BJ (cell line): ENCODE results near the gene COA1. TPM values are rescaled to one million over a fixed set of nuclear protein-coding genes. Genes with fewer than 3 reads are reported as not detected.
"Not testable (repeated sequence)": the region's sequence is repeated elsewhere in the genome, so short reads cannot be mapped to it uniquely, and the experiment has no call there.

Experiments
- CTCF ChIA-PET: fragments of 350-600 bp; formaldehyde crosslinking; extraction: SDS; loops from one replicate; lab custom pipeline; 2021; ENCODE audit warnings: antibody characterized with exemption, inconsistent platforms; lab: Yijun Ruan, JAX
- POLR2A ChIA-PET: fragments of 300-600 bp; sonication (Branson Sonifier 250); formaldehyde crosslinking; extraction: SDS; loops from one replicate; lab custom pipeline; 2021; ENCODE audit warnings: antibody characterized with exemption; lab: Charles Lee
- DNase-seq: peaks from one replicate; pipeline ENCODE4 v3.0.0-alpha.2; 2011; ENCODE audit warnings: low read depth
- H3K27me3 ChIP-seq: 2 replicates; pipeline ENCODE4 v1.6.0; 2011; ENCODE audit warnings: low read length; ENCODE audit not compliant: control insufficient read depth, insufficient read depth
- H3K36me3 ChIP-seq: 2 replicates; pipeline ENCODE4 v1.5.1; 2011; ENCODE audit warnings: low read length; ENCODE audit not compliant: control insufficient read depth, insufficient read depth
- H3K4me3 ChIP-seq: 2 replicates; pipeline ENCODE4 v1.5.1; 2011; ENCODE audit warnings: low read depth, mild to moderate bottlenecking, control low read depth, low read length
- polyA plus RNA-seq: library from polyadenylated mRNA; depleted of rRNA; stranded (reverse); fragments of >200 nt; gene quantifications from 2 replicates; pipeline ENCODE4 v1.2.3, GENCODE V29; 2011
- TF ChIP-seq, protein P1 (sequence below): IDR thresholded peaks from 2 replicates; pipeline ENCODE4 v1.5.1; 2011; ENCODE audit warnings: low read depth, mild to moderate bottlenecking, control low read depth, inconsistent platforms, low read length, moderate library complexity; ENCODE audit not compliant: insufficient read depth

The COA1 gene
- polyA plus RNA-seq, 1 experiment: 20.2 TPM

DNA sequence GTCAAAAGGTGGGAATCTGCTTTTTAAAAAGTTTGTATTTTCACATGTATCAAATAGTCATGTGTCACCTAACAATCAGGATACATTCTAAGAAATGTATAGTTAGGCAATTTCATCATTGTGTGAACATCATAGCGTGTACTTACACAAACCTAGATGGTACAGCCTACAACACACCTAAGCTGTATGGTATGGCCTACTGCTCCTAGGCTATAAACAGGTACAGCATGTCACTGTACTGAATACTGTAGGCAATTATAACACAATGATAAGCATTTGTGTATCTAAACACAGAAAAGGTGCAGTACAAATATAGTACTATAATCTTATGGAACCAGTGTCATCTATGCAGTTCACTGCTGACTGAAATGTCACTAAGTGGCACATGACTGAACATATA, 17.8 kb downstream of the COA1 start:
- H3K4me3 ChIP-seq: no peak overlapping the region
- no peaks in the 10 kb centered on the region for H3K36me3 ChIP-seq
- POLR2A ChIA-PET: no interaction called here
- CTCF ChIA-PET: interaction anchor here (1.0 to 2.4 kb wide), 3 partner anchors 9 to 129 kb away, joined by 4 to 12 read pairs (median 11); partner anchors contain the start of gene STK17A
- DNase-seq: no peak
- H3K27me3 ChIP-seq: no peaks in the 10 kb centered on the region
- TF ChIP-seq, protein P1, sequence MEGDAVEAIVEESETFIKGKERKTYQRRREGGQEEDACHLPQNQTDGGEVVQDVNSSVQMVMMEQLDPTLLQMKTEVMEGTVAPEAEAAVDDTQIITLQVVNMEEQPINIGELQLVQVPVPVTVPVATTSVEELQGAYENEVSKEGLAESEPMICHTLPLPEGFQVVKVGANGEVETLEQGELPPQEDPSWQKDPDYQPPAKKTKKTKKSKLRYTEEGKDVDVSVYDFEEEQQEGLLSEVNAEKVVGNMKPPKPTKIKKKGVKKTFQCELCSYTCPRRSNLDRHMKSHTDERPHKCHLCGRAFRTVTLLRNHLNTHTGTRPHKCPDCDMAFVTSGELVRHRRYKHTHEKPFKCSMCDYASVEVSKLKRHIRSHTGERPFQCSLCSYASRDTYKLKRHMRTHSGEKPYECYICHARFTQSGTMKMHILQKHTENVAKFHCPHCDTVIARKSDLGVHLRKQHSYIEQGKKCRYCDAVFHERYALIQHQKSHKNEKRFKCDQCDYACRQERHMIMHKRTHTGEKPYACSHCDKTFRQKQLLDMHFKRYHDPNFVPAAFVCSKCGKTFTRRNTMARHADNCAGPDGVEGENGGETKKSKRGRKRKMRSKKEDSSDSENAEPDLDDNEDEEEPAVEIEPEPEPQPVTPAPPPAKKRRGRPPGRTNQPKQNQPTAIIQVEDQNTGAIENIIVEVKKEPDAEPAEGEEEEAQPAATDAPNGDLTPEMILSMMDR: no peak

GRCh38 chr7:43708055-43708454, 21.3 kb downstream of the COA1 start:
- POLR2A ChIA-PET, H3K36me3 ChIP-seq, H3K4me3 ChIP-seq, H3K27me3 ChIP-seq, DNase-seq: not testable (repeated sequence)
- CTCF ChIA-PET: interaction anchor here (6.3 kb wide), 1 partner anchor 126 kb away, joined by 72 read pairs; the partner anchor contains the start of gene STK17A

- TF ChIP-seq, protein P1: no peak
- ChIA-PET CTCF (interaction anchor here (6.3 kb wide), 1 partner anchor 122 kb away, joined by 72 read pairs; the partner anchor contains the start of gene STK17A), POLR2A (no interaction called here)
- Histone ChIP-seq H3K4me3 (no peak overlapping the region), H3K36me3 (no peaks in the 10 kb centered on the region), H3K27me3 (no peaks in the 10 kb centered on the region)
- no peak for DNase-seq
Observed at GRCh38 chr7:43703573-43703972, 25.8 kb downstream of the COA1 start.

- TF ChIP-seq, protein P1: no peak
- ChIA-PET POLR2A (no interaction called here), CTCF (interaction anchor here (1.3 to 6.8 kb wide), 3 partner anchors 118 to 136 kb away, joined by 3 to 346 read pairs (median 21); partner anchors contain the start of gene STK17A)
- no peak for DNase-seq
- Histone ChIP-seq H3K27me3 (no peaks in the 10 kb centered on the region), H3K36me3 (no peaks in the 10 kb centered on the region), H3K4me3 (no peak overlapping the region)
Observed at GRCh38 chr7:43702974-43703373, 26.3 kb downstream of the COA1 start.

GRCh38 chr7:43701929-43702328, 27.4 kb downstream of the COA1 start:
- H3K27me3 ChIP-seq: no peaks in the 10 kb centered on the region
- ChIA-PET CTCF (interaction anchor here (1.3 to 6.8 kb wide), 3 partner anchors 117 to 137 kb away, joined by 3 to 346 read pairs (median 21); partner anchors contain the start of gene STK17A), POLR2A (no interaction called here)
- no peaks in the 10 kb centered on the region for H3K36me3 ChIP-seq
- no peak overlapping the region for H3K4me3 ChIP-seq
- TF ChIP-seq, protein P1: no peak
- no peak for DNase-seq

DNA sequence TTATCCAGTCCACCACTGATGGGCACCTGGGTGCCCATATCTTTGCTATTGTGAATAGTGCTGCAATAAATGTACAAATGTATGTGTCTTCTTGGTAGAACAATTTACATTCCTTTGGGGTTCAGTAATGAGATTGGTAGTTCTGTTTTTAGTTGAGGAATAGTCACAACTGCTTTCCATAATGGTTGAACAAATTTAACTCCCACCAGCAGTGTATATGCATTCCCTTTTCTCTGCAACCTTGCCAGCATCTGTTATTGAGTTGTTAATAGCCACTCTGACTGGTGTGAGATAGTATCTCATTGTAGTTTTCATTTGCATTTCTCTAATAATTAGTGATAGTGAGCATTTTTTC, 27.8 kb downstream of the COA1 start:
- POLR2A ChIA-PET: no interaction called here
- Histone ChIP-seq H3K36me3 (no peaks in the 10 kb centered on the region), H3K4me3 (no peak overlapping the region), H3K27me3 (no peaks in the 10 kb centered on the region)
- CTCF ChIA-PET: interaction anchor here (0.7 to 6.8 kb wide), 4 partner anchors 19 to 137 kb away, joined by 3 to 346 read pairs (median 12); partner anchors contain the start of gene STK17A
- DNase-seq: no peak
- TF ChIP-seq, protein P1: no peak
